ENCODE data around the gene INKA1. TPM values are rescaled to one million over a fixed set of nuclear protein-coding genes. Genes with fewer than 3 reads are reported as not detected.

Gene INKA1
- total RNA-seq, 1 experiment from 2014 or later, result 1.3 TPM

- CTCF ChIA-PET, result no interaction called here
- peaks cover 22% of the 10 kb centered on the region; the same call in 1 of the 2 replicates for H4K20me1 ChIP-seq (ENCODE audit: low read length)
Measured at GRCh38 chr3:49769926-49770325, 33.1 kb upstream of the INKA1 start.

GRCh38 chr3:49771340-49771938, 31.6 kb upstream of the INKA1 start:
- H3K4me1 ChIP-seq (ENCODE audit: insufficient read depth, low read length), result peaks cover 23% of the 10 kb centered on the region
- H3K79me2 ChIP-seq (ENCODE audit: low read length), result peaks cover 89% of the 10 kb centered on the region
- no peaks in the 10 kb centered on the region for H3K9me2 ChIP-seq (replicated peaks; ENCODE audit: low read length)
- DNase-seq, result peak; percentile 85
- H3K27me3 ChIP-seq (ENCODE audit: low read length), result no peaks in the 10 kb centered on the region
- H4K20me1 ChIP-seq (ENCODE audit: low read length), result peaks cover 30% of the 10 kb centered on the region; the same call in 1 of the 2 replicates
- peaks cover 9% of the 10 kb centered on the region; the same call in 1 of the 2 replicates for H3K36me3 ChIP-seq (ENCODE audit: low read depth, low read length)
- peak overlapping the region; percentile 54 for H3K27ac ChIP-seq (ENCODE audit: low read length)
- ChIA-PET POLR2A (ENCODE audit: unreplicated experiment) (interaction anchor here (0.6 kb wide), 1 partner anchor 15 kb away, joined by 3 read pairs; the partner anchor contains the start of gene IP6K1), CTCF (interaction anchor here (0.6 kb wide), 1 partner anchor 48 kb away, joined by 3 read pairs; the partner anchor contains the start of gene GMPPB)
- TF ChIP-seq EZH2 (IDR thresholded peaks at IDR 0.05; ENCODE audit: low read length, unreplicated experiment) (no peak), CTCF (conservative IDR thresholded peaks at IDR 0.05; ENCODE audit: low read depth, low read length) (no peak)
- no peaks in the 10 kb centered on the region for H3F3A ChIP-seq (ENCODE audit: low read length, unreplicated experiment)
- no peak overlapping the region for H2AFZ ChIP-seq (ENCODE audit: low read length)
- no TSS peak for BruUV-seq (replicated peaks)
- no peak overlapping the region; the same call in 1 of the 2 replicates for H3K4me3 ChIP-seq (ENCODE audit: low read length)
- no peak overlapping the region for H3K9ac ChIP-seq (ENCODE audit: low read length)
- ATAC-seq, result peak; percentile 84
- peak overlapping the region; percentile 54 for H3K4me2 ChIP-seq (ENCODE audit: low read length)
- intact Hi-C loops (cut with micrococcal nuclease), result loop anchor here (1.0 kb wide), 1 partner anchor 25 kb away; no protein-coding TSS in a partner anchor
- no peaks in the 10 kb centered on the region for H3K9me3 ChIP-seq (ENCODE audit: low read length)

More at GRCh38 chr3:49769926-49770325, 33.1 kb upstream of the INKA1 start:
- no peak overlapping the region for H3K4me3 ChIP-seq (ENCODE audit: low read length)
- H3K9me3 ChIP-seq (ENCODE audit: low read length), result no peaks in the 10 kb centered on the region
- H3K9me2 ChIP-seq (replicated peaks; ENCODE audit: low read length), result no peaks in the 10 kb centered on the region
- no peaks in the 10 kb centered on the region for H3F3A ChIP-seq (ENCODE audit: low read length, unreplicated experiment)
- H3K79me2 ChIP-seq (ENCODE audit: low read length), result peaks cover 86% of the 10 kb centered on the region
- POLR2A ChIA-PET (ENCODE audit: unreplicated experiment), result no interaction called here
- H2AFZ ChIP-seq (ENCODE audit: low read length), result no peak overlapping the region
- ATAC-seq (no peak), DNase-seq (no peak)
- TF ChIP-seq EZH2 (IDR thresholded peaks at IDR 0.05; ENCODE audit: low read length, unreplicated experiment) (no peak), CTCF (conservative IDR thresholded peaks at IDR 0.05; ENCODE audit: low read depth, low read length) (no peak), EZH2phosphoT487 (IDR thresholded peaks at IDR 0.05; ENCODE audit: borderline replicate concordance, low read length) (no peak)
- H3K9ac ChIP-seq (ENCODE audit: low read length), result no peak overlapping the region
- intact Hi-C loops (cut with micrococcal nuclease), result no loop called here
- no peaks in the 10 kb centered on the region for H3K27me3 ChIP-seq (ENCODE audit: low read length)
- peaks cover 9% of the 10 kb centered on the region; the same call in 1 of the 2 replicates for H3K36me3 ChIP-seq (ENCODE audit: low read depth, low read length)
- no TSS peak for BruUV-seq (replicated peaks)
- H3K27ac ChIP-seq (ENCODE audit: low read length), result no peak overlapping the region
- H3K4me2 ChIP-seq (ENCODE audit: low read length), result no peak overlapping the region
- peaks cover 18% of the 10 kb centered on the region for H3K4me1 ChIP-seq (ENCODE audit: insufficient read depth, low read length)

GRCh38 chr3:49772703-49773102, 30.4 kb upstream of the INKA1 start:
- Histone ChIP-seq H3K27me3 (ENCODE audit: low read length) (no peaks in the 10 kb centered on the region), H3K9me3 (ENCODE audit: low read length) (no peaks in the 10 kb centered on the region), H3K4me3 (ENCODE audit: low read length) (no peak overlapping the region), H3K4me2 (ENCODE audit: low read length) (no peak overlapping the region), H3F3A (ENCODE audit: low read length, unreplicated experiment) (no peaks in the 10 kb centered on the region), H3K36me3 (ENCODE audit: low read depth, low read length) (peaks cover 9% of the 10 kb centered on the region; the same call in 1 of the 2 replicates), H3K79me2 (ENCODE audit: low read length) (peaks cover 90% of the 10 kb centered on the region), H3K27ac (ENCODE audit: low read length) (no peak overlapping the region), H4K20me1 (ENCODE audit: low read length) (peaks cover 30% of the 10 kb centered on the region; the same call in 1 of the 2 replicates), H3K4me1 (ENCODE audit: insufficient read depth, low read length) (peaks cover 23% of the 10 kb centered on the region), H3K9me2 (replicated peaks; ENCODE audit: low read length) (no peaks in the 10 kb centered on the region), H2AFZ (ENCODE audit: low read length) (no peak overlapping the region), H3K9ac (ENCODE audit: low read length) (no peak overlapping the region)
- CTCF ChIA-PET, result no interaction called here
- ATAC-seq, result no peak
- BruUV-seq (replicated peaks), result no TSS peak
- DNase-seq, result no peak
- intact Hi-C loops (cut with micrococcal nuclease), result no loop called here
- TF ChIP-seq EZH2phosphoT487 (IDR thresholded peaks at IDR 0.05; ENCODE audit: borderline replicate concordance, low read length) (no peak), EZH2 (IDR thresholded peaks at IDR 0.05; ENCODE audit: low read length, unreplicated experiment) (no peak), CTCF (conservative IDR thresholded peaks at IDR 0.05; ENCODE audit: low read depth, low read length) (no peak)
- POLR2A ChIA-PET (ENCODE audit: unreplicated experiment), result no interaction called here

All from PC-3 (cell line).